Fibroblast of skin of right biceps (primary cell): ENCODE results near the gene TBL1X.

Experiments
- DNase-seq: peaks from one replicate; pipeline ENCODE4 v3.0.0-alpha.2; 2013

TBL1X gene

GRCh38 chrX:9676738-9677097 lies 211.9 kb downstream of the TBL1X start:
- DNase-seq: no peak

- DNase-seq: peak; percentile 45
These were observed 212.4 kb downstream of the TBL1X start for GRCh38 chrX:9677098-9677739.

DNA sequence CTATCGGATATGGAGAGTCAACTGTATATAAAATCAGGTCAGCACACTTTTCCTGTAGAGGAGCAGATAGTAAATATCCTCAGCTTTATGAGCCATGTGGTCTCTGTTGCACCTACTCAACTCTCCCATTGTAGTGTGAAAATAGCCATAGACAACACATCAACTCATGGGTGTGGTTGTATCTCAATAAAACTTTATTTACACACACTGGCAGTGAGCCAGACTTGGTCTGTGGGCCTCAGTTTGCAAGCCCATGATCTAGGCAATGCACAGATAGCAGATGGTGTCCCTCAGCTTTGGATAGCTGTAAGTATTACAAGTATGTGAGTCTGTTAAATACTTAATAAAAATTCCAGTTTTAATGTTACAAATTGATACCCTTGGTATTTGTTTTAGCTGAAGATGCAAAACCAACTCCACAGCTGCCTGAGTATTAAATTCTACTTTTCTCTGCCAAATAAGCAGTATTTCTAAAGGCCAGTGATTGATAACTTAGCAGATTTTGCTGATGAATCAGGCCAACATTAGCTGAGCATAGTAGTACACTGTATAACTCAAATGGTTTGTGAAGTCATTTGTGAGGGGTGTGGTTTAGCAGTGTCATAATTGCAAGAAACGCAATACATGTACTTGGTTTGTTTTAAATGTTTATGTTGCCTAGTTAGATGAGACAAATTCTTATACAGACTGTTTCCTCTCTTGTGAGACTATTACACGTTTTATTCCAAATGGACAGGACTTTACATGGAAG lies 213.5 kb downstream of the TBL1X start:
- no peak for DNase-seq

DNA sequence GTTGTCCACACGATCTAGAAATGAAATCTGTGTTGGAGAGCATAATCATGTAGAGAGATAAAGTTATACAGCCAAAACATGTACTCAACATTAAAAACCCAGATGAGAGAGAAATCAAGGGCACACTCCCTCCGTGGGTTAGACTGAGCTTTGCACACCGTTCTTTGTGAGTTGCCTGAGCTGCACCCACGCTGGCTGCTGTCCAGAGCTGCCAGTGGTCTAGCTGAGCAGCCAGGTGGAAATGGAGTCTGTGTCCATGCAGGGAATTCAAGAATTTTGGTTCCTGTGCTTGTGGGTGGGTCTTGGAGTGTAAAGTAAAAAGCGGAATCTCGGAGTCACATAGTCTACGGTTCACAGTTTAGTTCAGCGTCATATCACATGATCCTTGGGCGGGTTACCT lies 216.2 kb downstream of the TBL1X start:
- no peak for DNase-seq

GRCh38 chrX:9681422-9681821 lies 216.6 kb downstream of the TBL1X start:
- peak; percentile 17 for DNase-seq

DNA sequence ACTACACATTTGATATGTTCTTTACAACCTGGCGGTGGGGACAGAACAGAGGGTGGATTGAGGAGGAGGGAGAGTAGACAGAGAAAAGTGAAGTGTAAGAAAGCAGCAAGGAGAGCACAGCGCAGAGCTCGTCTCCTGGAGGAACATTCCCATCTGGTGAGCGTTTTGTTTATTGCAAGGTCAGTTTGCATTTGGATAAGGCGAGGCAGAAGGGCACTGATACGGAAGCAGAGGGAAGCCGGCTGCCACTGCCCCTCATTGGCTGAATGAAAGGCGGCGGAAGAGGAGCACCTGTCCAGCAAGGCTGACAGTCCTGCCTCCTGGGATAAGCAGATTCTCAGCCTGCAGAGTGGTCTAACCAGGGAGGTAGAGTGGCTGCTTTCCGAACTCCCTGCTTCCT lies 217.6 kb downstream of the TBL1X start:
- DNase-seq: peak; percentile 8

- no peak for DNase-seq
These were observed 218.0 kb downstream of the TBL1X start for GRCh38 chrX:9682861-9683260.

- no peak for DNase-seq
These were observed 218.5 kb downstream of the TBL1X start for GRCh38 chrX:9683350-9683749.

DNA sequence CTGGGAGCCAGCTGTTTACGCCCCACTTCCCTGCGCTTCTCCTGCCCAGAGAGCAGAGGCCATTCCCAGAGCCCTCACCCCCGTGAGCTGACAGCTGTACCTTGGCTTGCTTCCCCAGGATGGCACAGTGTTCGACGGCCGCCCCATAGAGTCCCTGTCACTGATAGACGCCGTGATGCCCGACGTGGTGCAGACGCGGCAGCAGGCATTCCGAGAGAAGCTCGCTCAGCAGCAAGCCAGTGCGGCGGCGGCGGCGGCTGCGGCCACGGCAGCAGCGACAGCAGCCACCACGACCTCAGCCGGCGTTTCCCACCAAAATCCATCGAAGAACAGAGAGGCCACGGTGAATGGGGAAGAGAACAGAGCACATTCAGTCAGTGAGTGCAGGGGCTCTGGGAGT lies 223.0 kb downstream of the TBL1X start:
- DNase-seq: no peak

- no peak for DNase-seq
These were observed 224.0 kb downstream of the TBL1X start for GRCh38 chrX:9688833-9689232.

GRCh38 chrX:9690046-9690445 lies 225.2 kb downstream of the TBL1X start:
- DNase-seq: no peak

GRCh38 chrX:9693307-9694001 lies 228.6 kb downstream of the TBL1X start:
- DNase-seq: no peak

DNA sequence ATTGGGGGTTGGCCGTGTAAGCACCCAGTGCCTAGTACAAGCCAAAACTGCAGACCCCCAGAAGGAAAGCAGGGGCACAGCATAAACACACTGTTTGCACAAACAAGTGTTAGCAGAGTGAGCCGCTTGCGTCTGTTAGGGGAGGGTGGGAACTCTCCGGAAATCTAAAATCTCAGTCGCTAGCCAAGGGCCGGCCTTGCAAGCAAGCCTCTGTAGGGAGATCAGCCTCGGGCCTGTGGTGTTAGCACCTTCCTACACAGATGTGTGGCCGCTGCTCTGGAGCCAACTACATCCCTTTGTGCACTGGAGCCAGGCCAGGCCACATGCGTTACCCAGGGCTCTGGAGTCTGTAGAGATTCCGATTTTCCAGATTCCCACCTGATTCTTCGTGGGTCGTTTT lies 233.7 kb downstream of the TBL1X start:
- DNase-seq: no peak

GRCh38 chrX:9700555-9700954 lies 235.7 kb downstream of the TBL1X start:
- no peak for DNase-seq

- DNase-seq: no peak
These were observed 236.9 kb downstream of the TBL1X start for GRCh38 chrX:9701790-9702189.

DNA sequence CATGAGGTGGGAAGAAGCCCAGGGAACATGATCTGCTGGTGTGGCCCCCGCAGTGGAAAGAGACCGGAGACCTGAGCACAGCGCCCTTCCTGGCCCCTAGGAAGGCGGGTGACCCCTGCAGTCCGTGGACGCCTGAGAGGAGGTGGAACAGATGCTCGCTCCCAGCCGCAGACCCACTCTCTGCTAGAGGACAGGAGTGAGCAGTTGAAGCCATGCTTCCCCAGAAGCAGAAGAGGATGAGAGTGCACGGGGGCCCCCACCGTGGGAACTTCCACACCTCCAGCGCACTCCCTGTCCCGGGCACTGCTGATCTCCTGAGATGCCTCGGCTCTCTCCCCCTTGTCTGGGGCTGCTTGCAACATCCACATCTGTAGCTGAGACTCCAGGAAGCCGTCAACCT lies 238.5 kb downstream of the TBL1X start:
- no peak for DNase-seq

- no peak for DNase-seq
These were observed 240.1 kb downstream of the TBL1X start for GRCh38 chrX:9704876-9705465.

GRCh38 chrX:9706421-9706820 lies 241.6 kb downstream of the TBL1X start:
- no peak for DNase-seq

DNA sequence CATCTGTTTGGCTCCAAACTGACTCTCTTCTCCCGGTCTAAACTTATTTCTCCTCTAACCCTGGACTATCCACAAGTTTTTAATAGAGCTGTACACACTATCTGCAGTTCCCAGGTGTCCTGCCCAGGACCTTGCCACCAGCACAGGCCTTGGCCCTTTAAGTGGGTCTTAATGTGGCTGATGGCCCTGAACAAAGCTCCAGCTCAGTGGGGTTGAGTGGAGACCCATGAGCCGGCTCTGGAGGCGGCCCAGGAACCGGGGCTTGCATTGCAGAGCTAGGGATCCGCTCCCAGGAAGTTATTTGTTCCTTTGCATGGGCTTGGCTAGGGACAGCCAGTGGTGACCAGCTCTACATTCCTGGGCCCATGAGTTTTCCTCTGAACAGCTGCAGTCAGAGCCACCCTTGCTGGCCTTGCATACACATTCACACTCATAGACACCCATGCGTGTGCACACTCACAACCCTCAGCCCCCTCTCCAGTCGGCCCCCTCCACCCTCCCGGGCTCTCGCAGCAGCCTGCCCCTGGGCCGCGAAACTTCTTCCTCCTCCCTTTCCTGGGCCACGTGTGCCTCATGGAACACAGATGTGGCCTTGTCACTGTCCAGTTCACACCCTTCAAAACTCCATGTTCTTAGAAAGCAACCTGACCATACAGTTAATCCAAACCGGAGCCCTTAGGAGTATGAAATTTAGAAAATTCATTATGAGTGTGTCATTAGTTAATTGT lies 242.6 kb downstream of the TBL1X start:
- no peak for DNase-seq

- no peak for DNase-seq
These were observed 243.2 kb downstream of the TBL1X start for GRCh38 chrX:9708086-9708485.

GRCh38 chrX:9708923-9709553 lies 244.2 kb downstream of the TBL1X start:
- peak; percentile 57 for DNase-seq

GRCh38 chrX:9710332-9710731 lies 245.5 kb downstream of the TBL1X start:
- DNase-seq: peak; percentile 2

DNA sequence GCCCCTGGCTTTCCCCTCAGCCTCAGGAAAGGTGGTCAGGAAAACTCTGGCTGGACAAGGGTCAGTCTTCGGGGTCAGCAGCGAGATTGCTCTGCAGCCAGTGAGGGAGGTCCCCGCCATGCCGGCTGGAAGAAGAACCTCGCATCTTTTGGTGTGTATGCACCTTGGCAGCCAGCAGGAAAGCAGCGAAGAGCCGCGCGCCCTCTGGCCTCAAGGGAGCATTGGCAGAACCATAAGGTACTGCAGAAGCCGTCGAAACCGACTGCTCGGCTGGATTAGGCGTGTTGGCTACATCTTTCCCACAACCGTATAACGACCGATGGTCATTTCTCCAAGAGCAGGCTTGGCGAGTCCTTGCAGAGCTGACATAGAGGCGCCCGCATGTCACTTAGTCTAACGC lies 252.5 kb downstream of the TBL1X start:
- no peak for DNase-seq
